HG03469 (cell line): Measurements from ENCODE around the gene DHPS.

Experiments
- ATAC-seq: cut with Tn5 transposase; IDR thresholded peaks from one replicate; pipeline ENCODE4 v1.9.1; 2021; ENCODE audit warnings: mild to moderate bottlenecking, moderate library complexity, moderate number of reproducible peaks; ENCODE audit not compliant: unreplicated experiment

Gene DHPS

DNA sequence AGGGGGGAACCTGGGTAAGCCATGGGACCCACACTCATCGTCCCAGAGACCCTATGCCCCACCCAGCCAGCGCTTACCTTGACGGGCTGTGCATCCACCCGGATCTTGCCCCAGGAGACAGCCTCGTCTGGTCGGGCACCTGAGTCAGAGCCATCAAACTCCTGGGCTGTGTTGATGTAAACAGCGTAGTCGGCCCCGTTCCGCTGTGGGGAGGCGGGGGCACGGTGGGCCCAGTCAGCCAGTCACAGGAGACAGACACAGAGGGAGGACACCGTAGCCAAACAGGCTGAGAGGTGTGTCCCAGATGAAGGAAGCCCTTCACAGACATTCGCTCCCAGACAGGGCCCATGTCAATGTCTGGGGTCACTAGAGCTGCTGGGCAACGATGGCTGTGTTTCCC is 5.7 kb downstream of the DHPS start:
- ATAC-seq = no peak

DNA sequence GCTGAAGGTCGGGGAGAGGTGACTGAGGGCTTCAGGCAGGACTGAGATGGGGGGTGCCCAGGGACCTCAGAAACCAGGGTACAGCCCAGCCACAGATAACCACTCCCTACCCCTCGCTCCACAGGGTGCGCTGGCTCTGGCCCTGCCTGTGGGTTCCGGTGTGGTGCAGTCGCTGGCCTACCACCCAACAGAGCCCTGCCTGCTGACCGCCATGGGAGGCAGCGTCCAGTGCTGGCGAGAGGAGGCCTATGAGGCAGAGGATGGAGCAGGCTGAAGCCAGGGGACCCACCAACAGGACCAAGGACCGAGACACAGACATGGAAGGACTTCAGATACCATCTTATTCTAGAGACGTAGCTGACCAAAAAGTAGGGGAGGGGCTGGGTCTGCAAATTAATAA is 6.3 kb downstream of the DHPS start:
- no peak for ATAC-seq

DNA sequence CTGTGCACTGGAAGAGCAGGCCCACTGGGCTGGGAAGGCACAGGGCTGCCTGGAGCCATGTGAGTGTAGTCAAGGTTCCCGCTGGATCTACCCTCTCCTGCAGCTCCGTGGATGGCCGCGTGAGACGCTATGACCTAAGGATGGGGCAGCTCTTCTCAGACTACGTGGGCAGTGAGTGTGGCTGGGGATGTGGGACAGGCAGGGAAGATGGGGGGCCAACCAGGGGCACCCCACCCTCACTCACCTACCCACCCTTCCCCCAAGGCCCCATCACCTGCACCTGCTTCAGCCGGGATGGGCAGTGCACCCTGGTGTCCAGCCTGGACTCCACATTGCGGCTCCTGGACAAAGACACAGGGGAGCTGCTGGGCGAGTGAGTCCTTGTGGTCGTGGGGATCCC is 8.9 kb downstream of the DHPS start:
- ATAC-seq = no peak

DNA sequence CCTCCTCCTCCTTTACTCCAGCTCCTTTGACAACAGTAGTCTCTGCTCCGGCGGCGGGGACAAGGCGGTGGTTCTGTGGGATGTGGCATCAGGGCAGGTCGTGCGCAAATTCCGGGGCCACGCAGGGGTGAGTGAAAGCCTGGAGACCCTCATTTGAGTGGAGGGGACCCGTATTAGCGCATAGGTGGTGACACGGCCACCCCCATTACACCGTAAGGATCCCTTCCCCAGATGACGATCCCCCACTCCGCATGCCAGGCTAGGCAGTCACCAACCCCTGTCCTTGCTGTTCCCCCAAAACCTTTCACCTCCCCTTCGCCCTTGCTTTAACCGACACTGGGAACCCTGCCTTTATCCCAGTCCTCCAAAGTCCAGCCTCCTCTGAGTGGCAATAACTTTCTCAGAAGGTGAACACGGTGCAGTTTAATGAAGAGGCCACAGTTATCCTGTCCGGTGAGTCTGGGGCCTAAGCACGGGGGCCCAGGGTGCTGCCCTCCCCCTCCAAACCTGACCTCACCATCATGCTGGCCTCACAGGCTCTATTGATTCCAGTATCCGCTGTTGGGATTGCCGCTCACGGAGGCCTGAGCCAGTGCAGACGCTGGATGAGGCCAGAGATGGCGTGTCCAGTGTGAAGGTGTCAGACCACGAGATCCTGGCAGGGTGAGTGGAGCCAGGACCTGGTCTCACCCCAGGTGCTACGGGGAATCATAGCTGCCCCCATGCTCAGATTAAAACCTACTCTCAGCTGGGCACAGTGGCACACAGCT is 11.3 kb downstream of the DHPS start:
- no peak for ATAC-seq

DNA sequence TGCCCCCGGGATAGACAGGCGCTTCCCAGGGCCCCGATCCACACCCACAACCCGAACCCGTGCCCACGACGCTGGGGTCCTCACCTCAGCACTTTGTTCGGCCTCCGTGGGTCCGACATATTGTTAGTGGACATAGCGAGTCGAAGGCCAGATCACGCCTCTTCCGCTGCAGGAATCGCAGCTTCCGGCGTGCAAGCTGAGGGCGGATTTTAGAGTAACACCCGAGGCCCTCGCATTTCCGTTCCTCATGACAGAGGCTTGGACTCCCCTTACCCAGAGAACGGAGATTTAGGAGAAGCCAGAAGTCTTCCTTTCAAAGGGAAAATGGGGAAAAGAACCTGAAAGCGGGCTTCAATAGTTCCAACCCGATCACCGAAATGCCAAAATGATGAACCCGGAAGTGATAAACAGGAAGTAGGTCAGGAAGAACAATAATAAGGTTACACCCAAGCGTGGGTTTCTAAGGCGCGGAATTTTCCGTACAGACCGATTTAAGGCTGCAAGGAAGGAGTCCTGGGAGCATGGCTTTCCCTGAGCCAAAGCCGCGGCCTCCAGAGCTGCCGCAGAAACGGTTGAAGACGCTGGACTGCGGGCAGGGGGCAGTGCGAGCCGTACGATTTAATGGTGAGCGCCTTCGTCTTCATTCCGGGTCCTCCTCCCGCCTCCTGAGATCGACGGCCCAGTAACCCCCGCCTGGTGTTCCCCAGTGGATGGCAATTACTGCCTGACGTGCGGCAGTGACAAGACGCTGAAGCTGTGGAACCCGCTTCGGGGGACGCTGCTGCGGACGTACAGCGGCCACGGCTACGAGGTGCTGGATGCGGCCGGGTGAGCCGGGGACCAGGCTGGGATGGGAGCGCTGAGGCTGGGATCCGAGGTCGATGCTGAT is 12.2 kb downstream of the DHPS start:
- ATAC-seq = no peak

DNA sequence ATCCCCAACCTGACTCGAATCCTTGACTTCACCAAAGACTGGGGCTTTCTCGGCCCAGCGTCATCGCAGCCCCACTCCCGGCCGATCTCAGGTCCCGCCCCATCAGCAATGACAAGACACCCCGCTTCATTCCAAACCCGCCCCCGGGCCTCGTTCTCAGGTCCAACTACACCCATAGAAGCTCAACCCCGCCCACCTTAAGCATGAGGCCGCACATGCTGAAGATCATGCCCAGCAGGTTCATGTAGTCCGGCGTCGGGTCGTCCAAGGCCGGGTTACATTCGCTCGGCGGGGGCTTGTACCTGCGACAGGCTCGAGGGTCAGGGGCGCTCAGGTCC is 12.8 kb downstream of the DHPS start:
- no peak for ATAC-seq

DNA sequence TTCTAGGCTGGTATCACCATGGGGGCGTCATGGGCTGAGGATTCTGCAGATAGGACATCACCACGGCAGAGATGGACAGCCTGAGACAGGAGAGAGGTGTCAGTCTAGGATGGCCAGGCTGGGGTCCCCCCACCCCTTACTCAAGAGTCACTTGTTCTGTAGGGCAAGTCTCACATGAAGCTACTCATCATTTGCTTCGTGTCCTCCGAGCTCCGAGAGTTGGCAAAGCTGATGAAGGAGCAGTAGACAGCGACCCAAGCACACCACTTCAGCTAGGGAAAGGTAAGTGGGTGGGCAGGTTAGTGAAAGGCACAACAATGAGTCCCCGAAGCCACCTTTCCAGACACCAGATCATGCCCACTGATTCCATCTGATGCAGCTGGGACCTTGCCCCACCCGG is 13.3 kb downstream of the DHPS start:
- no peak for ATAC-seq

- no peak for ATAC-seq
Measured at GRCh38 chr19:12667731-12668302, 13.9 kb downstream of the DHPS start.

- ATAC-seq = no peak
Measured at GRCh38 chr19:12666265-12667048, 15.2 kb downstream of the DHPS start, which contains the start of the genes MAN2B1 and WDR83. MAN2B1 (minus strand) TSS chr19:12666742; CDS start chr19:12666701, 41 bp downstream. WDR83 (plus strand) TSS chr19:12666807; CDS start chr19:12669791, 2,984 bp downstream.

DNA sequence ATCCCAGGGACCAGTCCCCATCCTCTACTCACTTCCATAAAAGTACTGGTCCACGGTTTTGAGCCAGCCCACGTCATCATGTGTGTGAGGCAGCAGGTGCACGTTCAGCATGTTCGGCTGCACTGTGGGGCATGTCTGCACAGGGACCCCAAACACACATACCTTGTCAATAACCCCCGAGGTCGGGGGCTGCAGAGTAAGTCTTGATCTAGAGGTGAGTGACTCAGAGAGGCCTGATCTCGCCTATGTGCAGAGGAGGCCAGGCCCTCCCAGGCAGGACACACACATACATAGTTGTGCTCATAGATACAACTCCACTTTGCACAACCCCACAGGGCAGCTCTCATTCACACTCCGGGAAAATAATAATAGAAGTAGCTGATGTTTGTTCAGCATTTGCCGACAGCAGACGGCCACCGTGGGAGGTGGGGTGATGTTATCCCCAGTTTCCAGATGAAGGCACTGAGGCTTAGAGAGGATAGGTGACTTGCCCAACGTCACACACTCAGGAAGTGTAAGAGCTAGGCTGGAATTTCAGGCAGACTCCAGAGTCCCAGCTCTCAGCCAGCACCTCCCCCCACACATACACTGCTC is 15.9 kb downstream of the DHPS start:
- ATAC-seq = no peak

- no peak for ATAC-seq
Measured at GRCh38 chr19:12665281-12665573, 16.5 kb downstream of the DHPS start.

DNA sequence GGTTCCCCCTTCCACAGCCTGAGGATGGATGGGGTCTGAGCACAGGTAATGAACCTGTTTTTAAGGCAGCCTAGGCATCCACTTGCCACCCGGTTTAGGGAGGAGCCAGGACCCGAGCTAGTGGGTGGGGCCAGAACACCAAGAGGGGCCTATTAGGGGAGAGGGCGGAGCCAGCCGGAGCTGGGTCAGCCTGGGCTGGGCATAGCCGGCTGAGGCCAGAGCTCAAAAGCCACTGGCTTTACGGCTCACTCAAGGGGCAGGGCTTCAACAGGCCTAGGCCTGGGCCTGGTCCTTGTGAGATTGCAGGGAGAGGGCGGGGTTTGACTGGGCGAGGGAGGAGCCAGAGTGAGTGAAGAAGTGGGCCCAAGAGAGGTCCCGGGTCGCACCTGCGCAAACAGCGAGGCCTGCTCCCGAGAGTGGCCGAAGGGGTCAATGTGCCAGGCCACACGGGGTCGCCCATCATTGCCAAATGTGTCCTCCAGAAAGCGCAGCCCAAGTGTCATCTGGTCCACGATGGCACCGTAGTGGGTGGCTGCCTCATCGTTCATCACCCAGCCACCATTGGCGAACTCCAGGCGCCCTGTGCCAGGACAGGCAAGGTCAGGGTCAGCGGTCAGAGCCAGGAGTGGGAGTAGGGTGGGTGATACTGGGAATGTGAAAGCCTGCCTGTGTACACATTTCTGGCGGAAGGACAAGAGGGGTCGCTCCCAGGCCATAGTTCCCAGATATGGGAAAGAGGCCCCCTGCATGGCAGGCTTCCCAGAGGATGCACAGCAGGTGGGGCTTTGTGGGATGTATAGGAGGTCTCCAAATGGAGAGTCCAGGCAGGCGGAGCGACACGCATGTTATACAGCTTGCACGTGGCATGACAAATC is 17.0 kb downstream of the DHPS start:
- no peak for ATAC-seq

DNA sequence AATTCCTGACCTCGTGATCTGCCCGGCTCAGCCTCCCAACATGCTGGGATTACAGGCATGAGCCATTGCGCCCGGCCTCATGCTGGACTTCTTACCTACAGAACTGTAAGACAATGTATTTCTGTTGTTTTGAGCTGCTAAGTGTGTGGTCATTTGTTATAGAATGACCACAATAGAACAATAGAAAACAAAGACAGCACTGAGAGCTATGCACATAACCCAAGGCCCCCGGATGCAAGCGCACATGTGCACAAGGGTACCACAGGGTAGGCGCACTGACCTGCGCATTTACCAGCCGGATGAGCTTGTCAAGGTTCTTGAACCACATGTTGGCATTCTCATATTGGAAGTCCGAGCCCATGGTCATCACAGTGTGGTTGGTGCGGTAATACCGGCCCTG is 20.7 kb downstream of the DHPS start:
- ATAC-seq = no peak

GRCh38 chr19:12657966-12658365 is 23.7 kb downstream of the DHPS start:
- no peak for ATAC-seq

GRCh38 chr19:12656899-12657571 is 24.6 kb downstream of the DHPS start:
- ATAC-seq = no peak

DNA sequence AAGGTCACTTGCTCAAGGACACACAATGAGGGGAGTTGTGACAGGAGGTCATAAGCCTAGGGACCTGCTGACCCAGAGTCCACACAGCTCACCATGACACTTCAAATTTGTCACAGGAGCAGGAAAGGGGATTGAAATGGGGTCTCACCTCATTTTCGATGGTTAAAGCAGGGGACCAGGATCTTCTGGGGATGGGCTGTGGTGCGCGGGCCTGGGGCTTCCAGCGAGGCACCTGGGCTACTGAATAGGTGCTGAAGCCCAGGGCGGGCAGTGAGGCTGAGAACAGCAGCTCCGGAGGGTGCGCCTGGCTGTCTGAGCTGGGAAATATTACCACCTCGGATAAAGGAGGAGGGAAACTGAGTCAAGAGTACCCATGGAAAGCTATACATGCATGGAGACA is 26.1 kb downstream of the DHPS start:
- no peak for ATAC-seq

- ATAC-seq = no peak
Measured at GRCh38 chr19:12652219-12652618, 29.5 kb downstream of the DHPS start.

- ATAC-seq = no peak
Measured at GRCh38 chr19:12649941-12650340, 31.7 kb downstream of the DHPS start.

DNA sequence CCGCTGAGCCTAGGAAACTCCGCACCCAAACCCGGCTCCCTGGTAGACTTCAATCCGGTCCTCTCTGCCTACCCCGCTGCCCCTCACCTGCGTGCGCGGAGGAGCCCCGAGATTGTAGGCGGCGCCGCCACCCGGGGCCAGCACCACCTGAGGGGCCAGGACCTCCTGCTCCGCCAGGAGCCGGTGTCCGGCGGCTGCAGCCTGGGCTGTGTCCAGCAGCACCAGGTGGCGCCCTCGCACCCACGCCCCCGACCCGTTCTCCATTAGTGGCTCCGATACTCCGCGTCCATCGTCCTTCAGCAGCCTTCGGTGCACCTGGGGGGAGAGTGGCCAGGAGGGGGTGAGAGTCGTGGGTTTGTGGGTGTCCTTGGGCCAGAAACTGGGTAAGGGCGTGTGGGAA is 33.6 kb downstream of the DHPS start:
- ATAC-seq = no peak
